ENCODE results near the gene UCN2.

Gene UCN2

DNA sequence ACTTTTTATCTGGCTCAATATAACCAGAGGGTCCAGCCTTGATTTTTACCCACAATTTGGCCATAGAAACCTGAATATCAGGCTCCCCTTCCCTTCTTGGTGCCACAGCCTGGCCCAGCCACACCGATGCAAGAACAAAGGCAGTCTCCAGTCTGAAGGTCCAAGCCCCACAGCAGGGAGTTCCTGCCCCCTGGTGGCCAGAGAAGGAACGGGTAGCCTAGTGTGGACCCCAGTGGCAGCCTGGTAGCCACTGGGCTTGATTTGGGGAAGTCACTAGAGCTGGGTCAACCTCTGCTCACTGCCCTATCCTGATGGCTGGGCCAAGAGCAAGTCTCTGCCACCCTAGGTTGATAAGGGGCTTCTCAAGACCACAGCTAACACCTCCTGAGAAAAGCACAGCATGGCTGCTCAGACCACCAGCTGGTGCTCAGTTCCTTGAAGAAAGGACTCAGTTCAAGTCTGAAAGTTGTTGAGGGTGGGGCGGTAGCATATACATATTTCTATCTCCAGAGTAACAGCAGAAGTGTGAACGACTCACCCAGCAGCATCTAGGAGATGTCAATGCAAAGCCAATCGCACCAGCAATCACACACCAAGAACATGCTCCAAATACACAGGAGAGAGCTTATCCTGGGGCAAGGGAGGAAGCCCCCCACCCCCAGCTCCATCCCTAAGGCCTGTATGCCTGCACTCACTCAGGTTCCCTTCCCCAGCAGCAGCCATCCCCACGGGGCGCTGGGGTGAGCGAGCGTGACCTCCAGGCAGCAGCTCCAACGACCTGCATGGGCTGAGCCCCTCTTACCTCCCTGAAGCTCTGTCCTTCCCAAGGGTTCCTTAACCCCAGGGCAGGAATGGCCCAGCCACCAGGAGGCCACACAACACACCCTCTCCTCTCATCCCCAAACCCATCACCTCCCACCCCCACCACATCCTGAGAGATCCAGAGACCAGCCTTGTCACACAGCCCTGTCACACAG, 14.6 kb downstream of the UCN2 start:
- no peak overlapping the region for H3K27ac ChIP-seq (ENCODE audit: low read depth, low read length)
- H3K4me1 ChIP-seq (ENCODE audit: control insufficient read depth, low read length), result peaks cover 7% of the 10 kb centered on the region

DNA sequence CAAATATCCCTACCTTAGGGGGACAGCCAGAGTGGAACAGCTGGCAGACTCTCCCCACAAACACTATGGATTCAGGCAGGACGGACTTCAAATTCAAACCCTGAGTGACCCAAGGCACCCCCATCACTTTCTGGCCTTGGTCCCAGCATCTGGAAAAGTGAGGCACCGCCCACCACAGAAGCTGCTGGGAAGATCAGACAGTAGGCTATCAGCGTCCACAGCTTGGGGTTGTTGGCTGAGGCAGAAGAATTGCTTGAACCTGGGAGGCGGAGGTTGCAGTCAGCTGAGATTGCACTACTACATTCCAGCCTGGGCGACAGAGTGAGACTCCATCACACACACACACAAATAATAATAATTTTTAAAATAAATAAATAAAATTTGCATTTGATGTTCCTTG, 15.5 kb downstream of the UCN2 start:
- H3K36me3 ChIP-seq (ENCODE audit: control insufficient read depth, low read length), result peaks cover 48% of the 10 kb centered on the region
- 0 out of 2 replicates have a peak, but pooled peaks cover 4% of the 10 kb centered on the region for H3K79me2 ChIP-seq (ENCODE audit: control insufficient read depth, low read length)
- no peak for TF ChIP-seq EZH2phosphoT487 (IDR thresholded peaks at IDR 0.05; ENCODE audit: borderline replicate concordance, low read length)
- TF ChIP-seq, protein P1, sequence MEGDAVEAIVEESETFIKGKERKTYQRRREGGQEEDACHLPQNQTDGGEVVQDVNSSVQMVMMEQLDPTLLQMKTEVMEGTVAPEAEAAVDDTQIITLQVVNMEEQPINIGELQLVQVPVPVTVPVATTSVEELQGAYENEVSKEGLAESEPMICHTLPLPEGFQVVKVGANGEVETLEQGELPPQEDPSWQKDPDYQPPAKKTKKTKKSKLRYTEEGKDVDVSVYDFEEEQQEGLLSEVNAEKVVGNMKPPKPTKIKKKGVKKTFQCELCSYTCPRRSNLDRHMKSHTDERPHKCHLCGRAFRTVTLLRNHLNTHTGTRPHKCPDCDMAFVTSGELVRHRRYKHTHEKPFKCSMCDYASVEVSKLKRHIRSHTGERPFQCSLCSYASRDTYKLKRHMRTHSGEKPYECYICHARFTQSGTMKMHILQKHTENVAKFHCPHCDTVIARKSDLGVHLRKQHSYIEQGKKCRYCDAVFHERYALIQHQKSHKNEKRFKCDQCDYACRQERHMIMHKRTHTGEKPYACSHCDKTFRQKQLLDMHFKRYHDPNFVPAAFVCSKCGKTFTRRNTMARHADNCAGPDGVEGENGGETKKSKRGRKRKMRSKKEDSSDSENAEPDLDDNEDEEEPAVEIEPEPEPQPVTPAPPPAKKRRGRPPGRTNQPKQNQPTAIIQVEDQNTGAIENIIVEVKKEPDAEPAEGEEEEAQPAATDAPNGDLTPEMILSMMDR (IDR thresholded peaks at IDR 0.05; ENCODE audit: low read depth, low read length, poor library complexity, severe bottlenecking), result no peak
- H3F3A ChIP-seq (ENCODE audit: control insufficient read depth, insufficient read depth), result no peaks in the 10 kb centered on the region
- H3K4me1 ChIP-seq (ENCODE audit: control insufficient read depth, low read length), result no peaks in the 10 kb centered on the region
- H3K27me3 ChIP-seq (ENCODE audit: control insufficient read depth, low read length), result no peaks in the 10 kb centered on the region
- H3K27ac ChIP-seq (ENCODE audit: low read depth, low read length), result no peak overlapping the region
- no peaks in the 10 kb centered on the region for H4K20me1 ChIP-seq (ENCODE audit: control insufficient read depth, insufficient read depth, low read depth, low read length)
- no peak overlapping the region for H3K4me3 ChIP-seq (ENCODE audit: low read length)
- H3K9me3 ChIP-seq (ENCODE audit: control insufficient read depth, insufficient read depth, low read length), result no peaks in the 10 kb centered on the region
- H3K9me2 ChIP-seq (replicated peaks; ENCODE audit: control insufficient read depth, low read length), result no peaks in the 10 kb centered on the region
- no peak overlapping the region for H3K4me2 ChIP-seq (ENCODE audit: low read length)

More for the DNA sequence above, 14.6 kb downstream of the UCN2 start:
- peaks cover 55% of the 10 kb centered on the region for H3K36me3 ChIP-seq (ENCODE audit: control insufficient read depth, low read length)
- no peak overlapping the region for H3K4me2 ChIP-seq (ENCODE audit: low read length)
- no peak overlapping the region for H3K4me3 ChIP-seq (ENCODE audit: low read length)
- no peaks in the 10 kb centered on the region for H3K9me2 ChIP-seq (replicated peaks; ENCODE audit: control insufficient read depth, low read length)
- no peaks in the 10 kb centered on the region for H3K27me3 ChIP-seq (ENCODE audit: control insufficient read depth, low read length)
- H3K9me3 ChIP-seq (ENCODE audit: control insufficient read depth, insufficient read depth, low read length), result no peaks in the 10 kb centered on the region
- no peaks in the 10 kb centered on the region for H4K20me1 ChIP-seq (ENCODE audit: control insufficient read depth, insufficient read depth, low read depth, low read length)
- H3K79me2 ChIP-seq (ENCODE audit: control insufficient read depth, low read length), result peaks cover 11% of the 10 kb centered on the region
- TF ChIP-seq EZH2phosphoT487 (IDR thresholded peaks at IDR 0.05; ENCODE audit: borderline replicate concordance, low read length), result no peak
- TF ChIP-seq, protein P1 (IDR thresholded peaks at IDR 0.05; ENCODE audit: low read depth, low read length, poor library complexity, severe bottlenecking), result peak; percentile 97
- H3F3A ChIP-seq (ENCODE audit: control insufficient read depth, insufficient read depth), result no peaks in the 10 kb centered on the region

DNA sequence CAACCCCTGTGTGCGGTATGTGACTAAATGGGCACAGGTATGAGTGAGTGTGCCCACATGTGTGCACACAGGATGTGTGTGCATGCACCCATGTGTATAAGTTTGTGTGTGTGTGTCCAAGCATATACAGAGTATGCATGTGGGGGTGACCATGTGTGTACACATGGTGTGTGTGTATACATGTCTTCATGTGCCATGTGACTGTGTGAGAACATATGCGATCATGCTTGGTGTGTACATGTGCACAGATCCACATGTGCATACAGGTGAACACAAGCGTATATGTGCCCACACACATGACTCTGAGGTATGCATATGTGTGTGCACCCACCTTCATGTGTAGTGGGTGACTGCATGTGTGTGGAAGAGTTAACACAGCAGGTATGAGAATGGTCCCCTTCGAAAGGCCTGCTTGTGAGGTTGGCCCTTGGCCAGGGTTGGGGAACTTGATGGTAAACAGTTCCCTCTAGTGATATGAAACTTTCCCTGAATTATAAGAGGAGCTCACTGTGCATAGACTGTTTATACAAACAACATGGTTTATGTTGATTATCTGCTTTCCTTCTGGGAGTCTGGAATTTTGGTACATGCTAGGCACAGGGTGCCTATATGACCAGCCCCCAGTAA, 17.3 kb downstream of the UCN2 start:
- no peaks in the 10 kb centered on the region for H3K9me2 ChIP-seq (replicated peaks; ENCODE audit: control insufficient read depth, low read length)
- H3K4me1 ChIP-seq (ENCODE audit: control insufficient read depth, low read length), result no peaks in the 10 kb centered on the region
- H3K4me2 ChIP-seq (ENCODE audit: low read length), result no peak overlapping the region
- no peaks in the 10 kb centered on the region for H3K27me3 ChIP-seq (ENCODE audit: control insufficient read depth, low read length)
- H3K36me3 ChIP-seq (ENCODE audit: control insufficient read depth, low read length), result peaks cover 43% of the 10 kb centered on the region
- H4K20me1 ChIP-seq (ENCODE audit: control insufficient read depth, insufficient read depth, low read depth, low read length), result no peaks in the 10 kb centered on the region
- no peak overlapping the region for H3K4me3 ChIP-seq (ENCODE audit: low read length)
- TF ChIP-seq, protein P1 (IDR thresholded peaks at IDR 0.05; ENCODE audit: low read depth, low read length, poor library complexity, severe bottlenecking), result no peak
- no peak for TF ChIP-seq EZH2phosphoT487 (IDR thresholded peaks at IDR 0.05; ENCODE audit: borderline replicate concordance, low read length)
- no peaks in the 10 kb centered on the region for H3K9me3 ChIP-seq (ENCODE audit: control insufficient read depth, insufficient read depth, low read length)
- no peak overlapping the region for H3K27ac ChIP-seq (ENCODE audit: low read depth, low read length)
- no peaks in the 10 kb centered on the region for H3K79me2 ChIP-seq (ENCODE audit: control insufficient read depth, low read length)
- H3F3A ChIP-seq (ENCODE audit: control insufficient read depth, insufficient read depth), result no peaks in the 10 kb centered on the region
